B cell (primary cell): ENCODE results near the gene JUNB. TPM values are rescaled to one million over a fixed set of nuclear protein-coding genes. Genes with fewer than 3 reads are reported as not detected.

ENCODE experiments used
- ATAC-seq: fragments of 200-7000 bp; cut with Tn5 transposase; one replicate; pipeline ENCODE4 v1.10.0; 2021; ENCODE audit warnings: low read depth, mild to moderate bottlenecking, moderate number of reproducible peaks, moderate library complexity
- CTCF ChIA-PET: fragments of 350-600 bp; sonication (Branson Sonifier 250); formaldehyde crosslinking; loops from one replicate; lab custom pipeline; 2021; ENCODE audit warnings: antibody characterized with exemption, inconsistent platforms; lab: Charles Lee
- POLR2A ChIA-PET: fragments of 350-600 bp; sonication (Branson Sonifier 250); formaldehyde crosslinking; loops from one replicate; lab custom pipeline; 2021; ENCODE audit warnings: antibody characterized with exemption; lab: Charles Lee
- DNase-seq: peaks from one replicate; pipeline ENCODE4 v3.0.0; 2013
- H2AFZ ChIP-seq: 2 replicates; pipeline ENCODE4 v1.6.1; 2012; ENCODE audit warnings: mild to moderate bottlenecking, low read depth, low read length; ENCODE audit not compliant: insufficient read depth, poor library complexity, severe bottlenecking
- H3K27ac ChIP-seq, 2 donors: 1 replicate in 1 of 2; 2 replicates in 1 of 2; pipeline ENCODE4 v1.5.1; 2012 to 2013; ENCODE audit warnings: low read length in 2 of 2, mild to moderate bottlenecking in 2 of 2, moderate library complexity in 1 of 2
- H3K27me3 ChIP-seq, 4 experiments: fragments of 200-600 bp in 1 of 4; sonication (generic) in 1 of 4; replicated peaks in 1 of 4; 1 replicate in 2 of 4; 2 replicates in 2 of 4; pipeline versions ENCODE4 v1.6.1 to v1.7.0; 2013 to 2016; ENCODE audit warnings: low read length in 3 of 4, mild to moderate bottlenecking in 2 of 4, mixed read lengths in 1 of 4, moderate library complexity in 1 of 4; ENCODE audit not compliant: insufficient read depth in 4 of 4, control insufficient read depth in 3 of 4; ENCODE audit errors: control extremely low read depth in 1 of 4
- H3K36me3 ChIP-seq, 2 experiments: replicated peaks in 1 of 2; 1 replicate in 1 of 2; 2 replicates in 1 of 2; pipeline versions ENCODE4 v1.6.1 to v1.7.1; 2013; ENCODE audit warnings: low read length in 1 of 2; ENCODE audit not compliant: insufficient read depth in 2 of 2, control insufficient read depth in 1 of 2; ENCODE audit errors: control extremely low read depth in 1 of 2, extremely low read depth in 1 of 2
- H3K4me1 ChIP-seq, 2 donors: fragments of 200-600 bp in 1 of 2; sonication (generic) in 1 of 2; 1 replicate in 1 of 2; 2 replicates in 1 of 2; pipeline versions ENCODE4 v1.5.1 to v1.6.1; 2013 to 2017; ENCODE audit warnings: low read length in 2 of 2; ENCODE audit not compliant: control insufficient read depth in 2 of 2, insufficient read depth in 2 of 2
- H3K4me2 ChIP-seq: replicated peaks from 2 replicates; pipeline ENCODE3; 2012; ENCODE audit warnings: mild to moderate bottlenecking, low read depth, low read length; ENCODE audit not compliant: poor library complexity, severe bottlenecking
- H3K4me3 ChIP-seq, 5 experiments: fragments of 200-600 bp in 1 of 5; sonication (generic) in 1 of 5; 1 replicate in 3 of 5; 2 replicates in 2 of 5; pipeline versions ENCODE4 v1.5.1 to v1.7.0; 2011 to 2016; ENCODE audit warnings: low read length in 4 of 5, mild to moderate bottlenecking in 4 of 5, low read depth in 2 of 5, control low read depth in 1 of 5, moderate library complexity in 1 of 5; ENCODE audit not compliant: insufficient read depth in 1 of 5; ENCODE audit errors: control extremely low read depth in 1 of 5, extremely low read depth in 1 of 5
- H3K79me2 ChIP-seq: fragments of 200-600 bp; sonication (generic); one replicate; pipeline ENCODE4 v1.6.0; 2016; ENCODE audit warnings: low read length; ENCODE audit not compliant: control insufficient read depth, insufficient read depth
- H3K9ac ChIP-seq: fragments of 200-600 bp; sonication (generic); 2 replicates; pipeline ENCODE4 v1.6.1; 2017; ENCODE audit warnings: mild to moderate bottlenecking, low read length, moderate library complexity
- H3K9me3 ChIP-seq, 3 donors: one replicate each; pipeline versions ENCODE4 v1.6.1 to v1.7.1; 2013; ENCODE audit warnings: low read length in 2 of 3; ENCODE audit not compliant: control insufficient read depth in 2 of 3, insufficient read depth in 1 of 3; ENCODE audit errors: control extremely low read depth in 1 of 3
- H4K20me1 ChIP-seq: 2 replicates; pipeline ENCODE4 v1.6.0; 2012; ENCODE audit warnings: mild to moderate bottlenecking, low read length; ENCODE audit not compliant: insufficient read depth, control insufficient read depth, poor library complexity, severe bottlenecking
- H3K27ac Mint-ChIP-seq: one replicate; pipeline ENCODE4 v1.8.0; 2021; ENCODE audit warnings: mixed read lengths
- H3K27me3 Mint-ChIP-seq: one replicate; pipeline ENCODE4 v1.8.0; 2021; ENCODE audit warnings: mixed read lengths
- H3K4me1 Mint-ChIP-seq: one replicate; pipeline ENCODE4 v1.8.0; 2021; ENCODE audit warnings: mixed read lengths
- H3K4me3 Mint-ChIP-seq: one replicate; pipeline ENCODE4 v1.8.0; 2021; ENCODE audit warnings: mixed read lengths
- H3K9me3 Mint-ChIP-seq: one replicate; pipeline ENCODE4 v1.8.0; 2022; ENCODE audit warnings: mixed read lengths; ENCODE audit not compliant: insufficient read depth
- CTCF ChIP-seq: fragments of 200-600 bp; IDR thresholded peaks from one replicate; pipeline ENCODE4 v1.8.0; 2022; ENCODE audit warnings: antibody characterized with exemption, mild to moderate bottlenecking
- EZH2 ChIP-seq: IDR thresholded peaks from 2 replicates; pipeline ENCODE4 v1.6.1; 2012; ENCODE audit warnings: borderline replicate concordance, low read depth, mild to moderate bottlenecking, moderate library complexity, low read length; ENCODE audit not compliant: insufficient read depth, poor library complexity, severe bottlenecking
- WGBS: methylation state at CpG from one replicate; pipeline ENCODE4 v1.1.5; 2013; ENCODE audit warnings: missing lambda C conversion rate; ENCODE audit not compliant: insufficient coverage; 5-methylcytosine and 5-hydroxymethylcytosine counted together
- intact Hi-C: fragments of 100-400 bp; cut with micrococcal nuclease; formaldehyde crosslinking; loops from one replicate; pipeline ENCODE4 v1.10.0; 2022
- polyA plus RNA-seq: library from polyadenylated mRNA; depleted of rRNA; stranded (reverse); fragments of >200 nt; gene quantifications from 2 replicates; pipeline ENCODE4 v1.2.3, GENCODE V29; 2012
- total RNA-seq, 2 donors: library from RNA; stranded (reverse); fragments of 120-200 nt in 1 of 2; gene quantifications; 1 replicate in 1 of 2; 2 replicates in 1 of 2; pipeline versions ENCODE4 v1.2.3 to v1.2.4, GENCODE V29; 2013 to 2022

The JUNB gene
- total and polyA plus RNA-seq, 2 donors (not counting 1 experiment from before 2014, with no cell fraction given) = 206 to 4,055 TPM

- Histone ChIP-seq H3K9me3 (no peaks in the 10 kb centered on the region), H3K9ac (peak overlapping the region; percentile 78), H3K4me1 (peaks cover 34 to 54% of the 10 kb centered on the region in 2 donors), H4K20me1 (no peaks in the 10 kb centered on the region), H3K4me2 (peak overlapping the region; percentile 95), H3K27ac (peak overlapping the region; percentile 83 to 86), H3K27me3 (no peaks in the 10 kb centered on the region), H3K79me2 (peaks cover 2% of the 10 kb centered on the region), H3K36me3 (no peaks in the 10 kb centered on the region), H3K4me3 (peak overlapping the region; percentile 63 to 89 (median 75)), H2AFZ (peak overlapping the region; percentile 73)
- intact Hi-C loops = no loop called here
- peak overlapping the region; percentile 88 for H3K4me3 Mint-ChIP-seq
- ATAC-seq (peak; percentile 2), DNase-seq (peak; percentile 80)
- H3K4me1 Mint-ChIP-seq = peaks cover 49% of the 10 kb centered on the region
- whole genome bisulfite sequencing = 8% methylated on average over 31 of the region's 44 CpGs
- ChIA-PET POLR2A (interaction anchor here (0.6 to 6.9 kb wide), 10 partner anchors 9 to 340 kb away, joined by 3 to 233 read pairs (median 6); partner anchors contain the start of genes DNASE2, JUNB, NACC1 and RNASEH2A), CTCF (interaction anchor here (0.5 to 27.9 kb wide), 9 partner anchors 9 to 96 kb away, joined by 3 to 1147 read pairs (median 5); partner anchors contain the start of genes DHPS, JUNB, PRDX2 and RNASEH2A)
- no peaks in the 10 kb centered on the region for H3K27me3 Mint-ChIP-seq
- no peak for TF ChIP-seq EZH2
- no peak for TF ChIP-seq CTCF
- peak overlapping the region; percentile 84 for H3K27ac Mint-ChIP-seq
- no peaks in the 10 kb centered on the region for H3K9me3 Mint-ChIP-seq
Measured at GRCh38 chr19:12778017-12778904, 13.0 kb upstream of the JUNB start.

GRCh38 chr19:12778905-12779161 is 12.5 kb upstream of the JUNB start:
- H4K20me1 ChIP-seq = no peaks in the 10 kb centered on the region
- TF ChIP-seq CTCF (no peak), EZH2 (no peak)
- 53% methylated on average over 6 of the region's 6 CpGs for WGBS
- Mint-ChIP-seq H3K4me3 (peak overlapping the region; percentile 88), H3K4me1 (peaks cover 51% of the 10 kb centered on the region), H3K27ac (peak overlapping the region; percentile 84), H3K9me3 (no peaks in the 10 kb centered on the region), H3K27me3 (no peaks in the 10 kb centered on the region)
- H3K4me2 ChIP-seq = peak overlapping the region; percentile 95
- ATAC-seq (no peak), DNase-seq (no peak)
- H3K4me3 ChIP-seq = peak overlapping the region in 3 of 5 experiments; percentile 66 to 88 (median 75)
- POLR2A ChIA-PET = interaction anchor here (0.6 to 6.9 kb wide), 4 partner anchors 9 to 49 kb away, joined by 4 to 233 read pairs (median 20); partner anchors contain the start of gene JUNB
- peak overlapping the region; percentile 83 to 86 for H3K27ac ChIP-seq
- H3K9ac ChIP-seq = no peak overlapping the region
- H3K4me1 ChIP-seq = peaks cover 39 to 60% of the 10 kb centered on the region in 2 donors
- H3K27me3 ChIP-seq = no peaks in the 10 kb centered on the region
- no peaks in the 10 kb centered on the region for H3K9me3 ChIP-seq
- no peaks in the 10 kb centered on the region for H3K36me3 ChIP-seq
- CTCF ChIA-PET = interaction anchor here (0.5 to 27.9 kb wide), 8 partner anchors 9 to 97 kb away, joined by 3 to 1147 read pairs (median 20); partner anchors contain the start of genes DHPS, JUNB, PRDX2 and RNASEH2A
- peaks cover 2% of the 10 kb centered on the region for H3K79me2 ChIP-seq
- H2AFZ ChIP-seq = peak overlapping the region; percentile 20
- intact Hi-C loops = no loop called here
